Measurements from ENCODE around the gene TRIM45.

The TRIM45 gene, protein sequence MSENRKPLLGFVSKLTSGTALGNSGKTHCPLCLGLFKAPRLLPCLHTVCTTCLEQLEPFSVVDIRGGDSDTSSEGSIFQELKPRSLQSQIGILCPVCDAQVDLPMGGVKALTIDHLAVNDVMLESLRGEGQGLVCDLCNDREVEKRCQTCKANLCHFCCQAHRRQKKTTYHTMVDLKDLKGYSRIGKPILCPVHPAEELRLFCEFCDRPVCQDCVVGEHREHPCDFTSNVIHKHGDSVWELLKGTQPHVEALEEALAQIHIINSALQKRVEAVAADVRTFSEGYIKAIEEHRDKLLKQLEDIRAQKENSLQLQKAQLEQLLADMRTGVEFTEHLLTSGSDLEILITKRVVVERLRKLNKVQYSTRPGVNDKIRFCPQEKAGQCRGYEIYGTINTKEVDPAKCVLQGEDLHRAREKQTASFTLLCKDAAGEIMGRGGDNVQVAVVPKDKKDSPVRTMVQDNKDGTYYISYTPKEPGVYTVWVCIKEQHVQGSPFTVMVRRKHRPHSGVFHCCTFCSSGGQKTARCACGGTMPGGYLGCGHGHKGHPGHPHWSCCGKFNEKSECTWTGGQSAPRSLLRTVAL

DNA sequence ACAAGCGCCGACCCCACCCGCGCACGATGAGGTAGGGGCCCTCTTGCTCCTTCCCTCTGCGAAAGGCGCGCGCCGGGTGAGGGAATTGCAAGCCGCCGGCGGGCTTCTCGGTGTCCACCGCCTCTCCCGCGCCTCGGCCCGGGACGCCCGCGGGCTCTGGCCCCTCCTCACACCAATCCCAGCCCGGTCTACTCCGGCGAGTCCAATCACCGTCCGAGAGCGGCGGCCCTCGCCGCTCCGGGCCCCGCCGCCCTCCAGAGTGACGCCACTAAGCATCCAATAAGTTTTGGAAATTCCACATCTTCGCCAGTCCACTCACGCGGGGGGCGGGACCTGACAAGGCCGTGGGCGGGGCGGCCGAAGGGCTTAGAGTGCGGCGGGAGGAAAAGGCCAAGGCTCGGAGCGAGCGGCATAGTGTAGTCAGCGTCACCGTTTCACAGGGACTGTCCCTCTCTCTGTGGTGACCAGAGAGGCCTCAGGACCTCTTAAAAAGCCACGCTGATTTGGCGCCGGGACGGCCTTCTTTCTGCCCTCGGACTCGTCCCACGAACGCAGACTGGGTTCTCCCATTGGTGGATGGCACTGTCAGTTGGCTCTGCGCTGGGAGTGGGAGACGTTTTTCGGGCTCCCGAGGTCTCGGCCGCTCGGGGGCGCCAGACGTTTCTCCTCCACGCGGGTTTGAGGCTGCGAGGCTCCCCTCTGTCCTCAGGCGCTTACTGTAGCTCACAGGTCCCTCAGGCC lies at the start of gene TRIM45:
TSS of gene TRIM45 (minus strand) at position 161 of the 741 bp plus-strand sequence. CDS start 548 bp downstream, outside the sequence.
- peak; percentile 96 for DNase-seq (ENCODE audit: extremely low spot score)
- TF ChIP-seq HDGF (IDR thresholded peaks at IDR 0.05; ENCODE audit: borderline replicate concordance) (no peak), FOXK2 (IDR thresholded peaks at IDR 0.05) (no peak), LEF1 (IDR thresholded peaks at IDR 0.05; ENCODE audit: borderline replicate concordance) (no peak), NFRKB (IDR thresholded peaks at IDR 0.05) (no peak), SP1 (IDR thresholded peaks at IDR 0.05) (no peak), FOXM1 (IDR thresholded peaks at IDR 0.05; ENCODE audit: borderline replicate concordance) (no peak), BHLHE40 (IDR thresholded peaks at IDR 0.05; ENCODE audit: borderline replicate concordance) (no peak), ZNF384 (IDR thresholded peaks at IDR 0.05) (no peak), ELF4 (IDR thresholded peaks at IDR 0.05) (no peak), ARNT (IDR thresholded peaks at IDR 0.05) (no peak), L3MBTL2 (conservative IDR thresholded peaks at IDR 0.05) (peak; percentile 98), TARDBP (IDR thresholded peaks at IDR 0.05) (peak; percentile 65), SUZ12 (IDR thresholded peaks at IDR 0.05) (no peak)
- TF ChIP-seq, protein P1, sequence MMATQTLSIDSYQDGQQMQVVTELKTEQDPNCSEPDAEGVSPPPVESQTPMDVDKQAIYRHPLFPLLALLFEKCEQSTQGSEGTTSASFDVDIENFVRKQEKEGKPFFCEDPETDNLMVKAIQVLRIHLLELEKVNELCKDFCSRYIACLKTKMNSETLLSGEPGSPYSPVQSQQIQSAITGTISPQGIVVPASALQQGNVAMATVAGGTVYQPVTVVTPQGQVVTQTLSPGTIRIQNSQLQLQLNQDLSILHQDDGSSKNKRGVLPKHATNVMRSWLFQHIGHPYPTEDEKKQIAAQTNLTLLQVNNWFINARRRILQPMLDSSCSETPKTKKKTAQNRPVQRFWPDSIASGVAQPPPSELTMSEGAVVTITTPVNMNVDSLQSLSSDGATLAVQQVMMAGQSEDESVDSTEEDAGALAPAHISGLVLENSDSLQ (IDR thresholded peaks at IDR 0.05), result peak; percentile 99
- ChIA-PET CTCF (interaction anchor here (0.7 to 2.5 kb wide), 5 partner anchors 8 to 1801 kb away, joined by 3 to 17 read pairs (median 3); no protein-coding TSS in a partner anchor), POLR2A (interaction anchor here (0.6 to 2.5 kb wide), 5 partner anchors 11 to 163 kb away, joined by 3 to 12 read pairs (median 3); partner anchors contain the start of gene TTF2)

DNA sequence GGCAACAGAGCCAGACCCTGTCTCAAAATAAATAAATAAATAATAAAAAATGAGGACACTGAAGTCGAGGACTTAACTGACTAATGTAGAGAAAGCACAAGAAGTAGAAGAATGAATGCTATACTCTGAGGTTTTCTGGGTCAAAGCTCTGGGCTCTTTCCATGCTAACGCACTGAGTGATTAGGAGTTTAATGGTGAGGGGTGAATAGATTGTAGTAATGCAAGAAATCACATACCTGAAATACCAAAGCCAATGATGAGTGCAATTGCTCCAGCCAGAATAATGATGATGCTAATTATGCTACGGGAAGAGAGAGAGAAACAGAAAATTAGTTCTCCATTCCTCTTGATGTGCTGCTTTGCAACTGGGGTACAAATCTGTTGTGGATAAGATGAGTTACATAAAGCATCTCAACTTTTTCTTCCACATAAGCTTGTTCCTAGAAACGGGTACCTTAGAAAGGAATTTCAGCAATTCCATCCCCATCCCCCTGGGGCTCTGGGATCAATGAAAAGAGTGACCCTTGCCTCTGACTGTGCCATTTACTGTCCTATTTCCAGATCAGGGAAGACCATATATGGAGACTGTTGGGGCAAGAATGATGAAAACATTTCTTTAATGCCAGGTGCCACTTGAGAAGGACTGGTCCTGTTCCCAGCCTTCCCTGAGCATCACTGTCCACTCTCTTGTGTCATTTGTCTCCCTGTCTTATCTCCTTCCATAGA lies 48.5 kb upstream of the TRIM45 start:
- DNase-seq (ENCODE audit: extremely low spot score), result no peak
- no peak for TF ChIP-seq HDGF (IDR thresholded peaks at IDR 0.05; ENCODE audit: borderline replicate concordance)
- no peak for TF ChIP-seq ELF4 (IDR thresholded peaks at IDR 0.05)
- TF ChIP-seq FOXK2 (IDR thresholded peaks at IDR 0.05), result no peak
- CTCF ChIA-PET, result no interaction called here
- POLR2A ChIA-PET, result no interaction called here

DNA sequence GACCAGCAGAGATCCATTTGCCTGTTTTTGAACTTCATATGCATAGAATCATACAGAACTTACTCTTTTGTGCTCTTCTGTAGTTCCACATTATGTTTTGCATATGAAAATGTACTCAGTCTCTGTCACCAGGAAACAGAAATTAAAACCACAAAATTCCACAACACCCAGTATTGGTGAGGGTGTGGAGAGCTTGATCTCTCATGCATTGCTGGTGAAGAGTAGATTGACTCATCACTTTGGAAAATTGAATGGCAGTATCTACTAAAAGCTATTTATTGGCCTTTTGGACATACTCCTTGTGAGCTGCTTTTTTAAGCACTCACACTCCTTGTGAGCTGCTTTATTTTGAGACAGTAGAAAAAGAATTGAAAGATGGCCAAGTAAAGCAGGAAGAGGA lies 45.9 kb upstream of the TRIM45 start:
- no peak for DNase-seq (ENCODE audit: extremely low spot score)
- POLR2A ChIA-PET, result no interaction called here
- TF ChIP-seq FOXM1 (IDR thresholded peaks at IDR 0.05; ENCODE audit: borderline replicate concordance), result no peak
- TF ChIP-seq FOXA1 (IDR thresholded peaks at IDR 0.05), result no peak
- no peak for TF ChIP-seq FOXK2 (IDR thresholded peaks at IDR 0.05)
- no peak for TF ChIP-seq CTBP1 (IDR thresholded peaks at IDR 0.05; ENCODE audit: borderline replicate concordance)
- no peak for TF ChIP-seq SUZ12 (IDR thresholded peaks at IDR 0.05)
- TF ChIP-seq HDGF (IDR thresholded peaks at IDR 0.05; ENCODE audit: borderline replicate concordance), result no peak
- TF ChIP-seq TARDBP (IDR thresholded peaks at IDR 0.05), result no peak
- TF ChIP-seq LEF1 (IDR thresholded peaks at IDR 0.05; ENCODE audit: borderline replicate concordance), result no peak
- TF ChIP-seq, protein P1 (IDR thresholded peaks at IDR 0.05), result no peak
- CTCF ChIA-PET, result no interaction called here

DNA sequence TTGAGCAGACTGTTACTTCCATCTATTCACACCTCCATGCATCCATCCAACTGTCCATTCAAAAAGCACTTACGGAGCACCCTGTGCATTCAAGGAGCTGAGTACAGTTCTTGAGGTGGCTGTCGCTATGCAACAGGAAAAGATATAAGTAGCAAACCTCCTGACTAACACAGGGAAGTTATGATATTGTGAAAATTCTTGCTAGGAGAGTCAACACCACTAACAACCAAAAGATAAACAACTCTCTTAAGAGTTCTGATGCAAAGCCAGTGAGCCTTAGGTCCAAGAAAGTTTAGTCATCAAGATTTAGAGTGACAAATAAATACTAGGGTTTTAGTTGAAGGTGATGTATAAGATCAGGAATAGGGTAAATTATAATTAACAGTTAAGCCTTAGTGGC lies 44.5 kb upstream of the TRIM45 start:
- TF ChIP-seq CTBP1 (IDR thresholded peaks at IDR 0.05; ENCODE audit: borderline replicate concordance), result no peak
- TF ChIP-seq, protein P1 (IDR thresholded peaks at IDR 0.05), result no peak
- no peak for TF ChIP-seq LEF1 (IDR thresholded peaks at IDR 0.05; ENCODE audit: borderline replicate concordance)
- DNase-seq (ENCODE audit: extremely low spot score), result no peak
- CTCF ChIA-PET, result no interaction called here
- POLR2A ChIA-PET, result no interaction called here

DNA sequence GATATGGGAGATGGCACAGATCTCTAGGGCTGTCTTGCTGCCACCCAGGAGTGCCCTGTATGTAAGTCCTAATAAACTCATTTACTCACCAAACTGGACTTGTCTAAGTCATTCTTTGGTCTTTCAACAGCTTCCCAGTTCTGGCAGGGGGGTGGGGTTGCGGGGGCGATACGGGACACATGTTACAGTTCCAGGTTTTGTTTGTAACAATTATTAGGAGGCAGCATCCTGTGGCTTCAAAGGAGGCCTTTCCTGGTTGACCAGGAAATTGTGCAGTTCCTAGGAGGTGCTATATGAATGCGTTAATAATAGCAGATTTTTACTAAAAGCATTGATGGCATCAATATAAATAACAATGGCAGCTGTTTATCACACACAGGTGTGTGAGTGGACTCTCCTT lies 42.7 kb upstream of the TRIM45 start:
- TF ChIP-seq ZNF384 (IDR thresholded peaks at IDR 0.05) (no peak), HDGF (IDR thresholded peaks at IDR 0.05; ENCODE audit: borderline replicate concordance) (no peak), CTBP1 (IDR thresholded peaks at IDR 0.05; ENCODE audit: borderline replicate concordance) (no peak), TARDBP (IDR thresholded peaks at IDR 0.05) (no peak)
- TF ChIP-seq, protein P1 (IDR thresholded peaks at IDR 0.05), result no peak
- ChIA-PET POLR2A (interaction anchor here (0.8 kb wide), 1 partner anchor 10 kb away, joined by 3 read pairs; no protein-coding TSS in a partner anchor), CTCF (no interaction called here)
- DNase-seq (ENCODE audit: extremely low spot score), result no peak

All from HEK293T (cell line).